ENCODE results near the gene PTPRD.

The PTPRD gene

GRCh38 chr9:8850914-8851313 lies 1761.9 kb downstream of the PTPRD start:
- no peak for DNase-seq

DNA sequence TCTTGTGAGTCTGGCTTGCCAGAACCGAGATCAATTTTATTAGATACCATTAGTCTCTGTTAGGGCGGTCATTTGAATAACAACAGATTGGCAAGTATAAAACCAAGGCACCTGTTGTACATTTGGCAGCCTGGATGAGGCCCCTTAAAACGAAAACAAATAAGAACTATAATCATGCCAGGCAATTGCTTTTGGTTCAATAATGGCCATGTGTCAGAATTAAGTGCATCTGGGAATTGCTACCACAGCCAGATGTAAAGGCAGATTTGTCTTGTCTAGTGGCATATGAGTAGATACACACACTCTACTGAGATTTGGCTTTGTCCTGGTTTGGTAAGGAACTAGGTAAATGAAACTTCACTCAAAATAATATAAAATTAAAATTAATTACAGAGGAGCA lies 1767.0 kb downstream of the PTPRD start:
- DNase-seq: no peak

DNA sequence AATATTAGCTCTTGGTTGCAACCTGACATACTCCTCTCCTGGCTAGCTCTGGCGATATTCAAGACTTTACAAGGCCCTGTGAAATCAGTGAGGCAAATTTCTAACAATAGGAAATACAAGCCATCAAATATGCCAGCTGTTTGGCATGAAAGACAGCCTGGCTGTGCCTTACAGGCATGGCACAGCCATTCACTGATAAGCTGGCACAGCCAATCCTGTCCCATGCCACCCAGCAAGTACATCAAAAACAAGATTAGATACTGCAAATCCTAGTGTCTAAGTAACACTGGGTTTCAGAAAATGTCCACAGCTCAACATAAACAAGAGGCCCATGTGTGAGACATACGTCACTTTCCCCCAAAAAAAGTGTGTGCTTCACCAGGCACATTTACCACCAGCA lies 1767.4 kb downstream of the PTPRD start:
- no peak for DNase-seq

DNA sequence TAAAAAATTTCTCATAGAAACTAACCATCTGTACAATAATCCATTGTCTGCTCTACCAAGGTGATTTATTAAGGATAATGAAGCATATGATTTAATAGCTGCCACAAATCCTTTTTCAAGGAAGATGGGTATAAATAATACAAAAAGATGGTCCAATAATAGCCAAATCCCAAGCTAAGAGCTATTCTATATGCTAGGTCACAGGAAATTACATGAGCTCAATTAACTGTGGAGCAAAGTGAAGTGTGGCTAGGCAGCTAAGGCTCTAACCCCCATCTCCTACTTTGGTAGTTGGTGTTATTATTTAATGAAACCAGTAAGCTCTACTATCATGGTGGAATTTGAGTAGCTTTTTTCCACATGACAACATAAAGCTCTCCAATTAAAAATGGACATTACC lies 1768.3 kb downstream of the PTPRD start:
- no peak for DNase-seq

DNA sequence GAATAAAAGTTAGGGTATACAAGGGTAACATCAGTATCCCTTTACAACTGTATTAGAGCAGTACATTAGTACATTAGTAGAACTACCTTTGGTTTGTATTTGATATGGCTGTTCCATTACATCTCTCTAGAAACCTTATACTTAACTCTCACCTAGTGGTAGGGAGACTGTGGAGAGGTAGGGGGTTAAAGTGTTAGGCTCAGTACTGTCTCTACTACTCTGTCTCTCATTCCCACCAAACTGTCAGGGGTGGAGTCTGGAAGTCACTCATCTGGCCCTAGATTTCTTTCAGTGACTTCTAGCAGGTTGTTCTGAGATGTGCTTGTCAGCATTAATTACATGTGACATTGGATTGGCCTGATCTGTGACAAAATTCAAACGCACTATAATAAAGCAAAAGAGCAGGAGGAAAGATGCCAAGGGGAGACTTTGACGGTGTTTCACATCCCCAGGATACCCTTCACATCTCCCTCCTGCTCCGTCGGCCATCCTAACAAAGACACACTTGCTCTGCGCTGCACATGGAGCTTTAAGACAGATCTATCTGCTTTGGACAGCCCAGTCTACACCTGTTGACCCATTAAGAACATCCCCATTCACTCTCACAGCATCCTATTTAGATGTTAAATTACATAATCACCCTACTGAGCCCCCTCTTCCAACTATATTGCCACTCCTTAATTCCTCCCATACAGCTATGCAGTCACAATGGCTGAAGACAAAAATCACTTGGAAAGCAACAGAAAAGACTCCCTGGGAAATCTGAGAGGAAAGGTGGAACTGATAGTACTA lies 1770.2 kb downstream of the PTPRD start:
- no peak for DNase-seq

DNA sequence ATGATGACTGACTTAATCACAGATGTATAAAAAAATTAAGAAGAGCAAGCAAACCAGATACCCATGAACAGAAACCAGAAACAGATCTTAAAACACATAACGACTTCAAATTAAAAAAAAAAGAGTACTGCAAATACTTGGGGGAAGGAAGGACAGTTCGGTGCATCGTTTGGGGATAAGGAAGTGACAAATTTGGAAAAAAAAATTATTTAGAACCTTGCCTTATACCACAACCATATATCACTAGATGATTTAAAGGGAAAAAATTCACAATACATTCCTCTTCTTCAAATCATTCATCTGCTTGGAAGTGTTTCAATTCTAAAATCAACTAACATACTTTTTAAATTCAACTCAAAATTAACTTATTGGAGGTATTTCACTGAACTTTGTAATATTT lies 1774.7 kb downstream of the PTPRD start:
- DNase-seq: no peak

DNA sequence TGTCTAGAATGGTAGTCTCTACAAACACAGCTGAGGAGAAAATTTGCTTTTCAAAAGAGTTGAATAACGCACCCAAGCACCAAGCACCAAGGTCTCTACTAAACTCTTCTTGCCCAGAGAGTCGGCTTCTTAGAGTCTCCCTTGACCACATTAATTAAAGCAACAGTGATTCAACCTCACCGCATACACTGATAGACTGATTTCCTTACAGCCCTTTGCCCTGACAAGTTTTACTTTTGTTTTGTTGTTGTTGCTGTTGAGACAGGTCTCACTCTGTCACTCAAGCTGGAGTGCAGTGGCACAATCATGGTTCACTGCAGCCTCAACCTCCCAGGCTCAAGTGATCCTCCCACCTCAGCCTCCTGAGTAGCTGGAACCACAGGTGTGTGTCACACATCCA lies 1777.5 kb downstream of the PTPRD start:
- no peak for DNase-seq

- no peak for DNase-seq
Observed at GRCh38 chr9:8832955-8833354, 1779.8 kb downstream of the PTPRD start.

DNA sequence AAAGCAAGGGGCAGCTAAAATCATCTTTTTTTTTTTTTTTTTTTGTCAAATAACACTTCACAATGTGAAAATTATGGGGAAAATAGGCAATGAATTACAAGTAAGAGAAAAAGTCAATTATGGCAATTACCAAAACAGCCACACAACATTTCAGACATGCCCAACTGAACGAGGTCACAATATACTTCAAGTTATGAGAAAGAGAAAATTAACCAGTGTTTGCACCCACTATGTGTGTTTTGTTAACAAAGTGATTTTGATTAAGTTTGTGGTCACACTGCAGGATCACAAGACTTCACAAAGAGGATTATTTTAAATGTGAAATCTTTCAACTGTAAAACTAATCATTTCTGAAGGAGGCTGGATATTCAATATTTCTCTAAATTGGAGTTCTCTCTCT lies 1780.4 kb downstream of the PTPRD start:
- DNase-seq: no peak

- no peak for DNase-seq
Observed at GRCh38 chr9:8831568-8831967, 1781.2 kb downstream of the PTPRD start.

DNA sequence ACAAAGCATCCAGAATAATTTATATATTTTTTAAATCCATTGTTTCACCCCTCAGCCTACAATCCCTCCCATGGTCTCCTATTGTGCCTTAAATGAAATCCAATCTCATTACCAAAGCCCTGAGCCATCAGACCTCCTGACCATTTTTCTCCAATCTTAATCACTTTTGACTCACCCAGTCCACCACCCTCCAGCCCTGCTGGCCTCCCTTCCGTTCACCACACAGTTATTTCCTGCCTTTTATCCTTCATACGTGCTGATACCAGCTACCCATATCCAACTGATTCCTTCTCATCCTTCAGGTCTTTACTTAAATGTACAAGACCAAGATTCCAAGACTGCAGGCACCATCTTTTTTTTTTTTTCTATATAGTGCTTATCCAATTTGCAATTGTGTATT lies 1786.5 kb downstream of the PTPRD start:
- DNase-seq: no peak

DNA sequence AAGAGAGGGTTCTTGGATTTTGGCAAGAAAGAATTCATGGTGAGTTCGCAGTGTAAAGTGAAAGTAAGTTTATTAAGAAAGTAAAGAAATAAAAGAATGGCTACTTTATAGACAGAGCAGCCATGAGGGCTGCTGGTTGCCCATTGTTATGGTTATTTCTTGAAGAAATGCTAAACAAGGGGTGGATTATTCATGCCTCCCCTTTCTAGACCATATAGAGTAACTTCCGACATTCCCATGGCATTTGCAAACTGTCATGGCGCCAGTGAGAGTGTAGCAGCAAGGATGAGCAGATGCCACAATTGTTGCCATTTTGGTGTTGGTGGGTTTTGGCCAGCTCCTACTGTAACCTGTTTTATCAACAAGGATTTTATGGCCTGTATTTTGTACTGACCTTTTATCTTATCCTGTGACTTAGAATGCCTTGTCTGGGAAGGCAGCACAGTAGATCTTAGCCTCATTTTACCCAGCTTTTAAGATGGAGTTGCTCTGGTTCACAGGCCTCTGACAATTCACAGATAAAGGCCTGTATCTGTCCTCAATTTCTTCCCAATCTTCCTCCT lies 1787.1 kb downstream of the PTPRD start:
- DNase-seq: no peak

DNA sequence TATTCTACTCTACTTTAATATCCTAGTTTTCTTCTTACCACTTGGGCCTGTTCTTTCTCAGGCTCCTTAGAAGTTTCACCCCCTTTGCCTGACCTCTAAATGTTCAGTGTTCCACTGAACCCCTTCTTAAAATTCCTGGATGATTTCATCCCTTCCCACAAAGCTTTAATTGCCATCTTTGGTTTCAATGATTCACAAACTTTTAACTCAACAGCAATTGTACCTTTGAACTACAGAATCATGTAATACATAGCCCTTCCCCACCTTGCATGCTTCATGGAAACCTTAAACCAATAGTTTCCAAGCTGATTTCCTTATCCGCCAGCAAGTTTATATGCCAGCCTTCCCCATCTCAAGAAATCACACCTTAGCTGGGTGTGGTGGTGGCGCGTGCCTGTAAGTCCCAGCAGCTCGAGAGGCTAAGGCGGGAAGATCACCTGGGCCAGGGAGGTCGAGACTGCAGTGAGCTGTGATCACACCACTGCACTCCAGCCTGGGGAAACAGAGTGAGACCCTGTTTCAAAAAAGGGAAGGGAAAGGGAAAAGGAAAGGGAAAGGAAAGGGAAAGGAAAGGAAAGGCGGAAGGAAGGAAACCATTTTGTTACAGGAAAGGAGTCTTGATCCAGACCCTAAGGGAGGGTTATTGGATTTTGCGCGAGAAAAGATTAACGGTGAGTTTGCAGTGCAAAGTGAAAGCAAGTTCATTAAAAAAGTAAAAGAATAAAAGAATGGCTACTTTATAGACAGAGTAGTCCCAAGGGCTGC lies 1789.5 kb downstream of the PTPRD start:
- no peak for DNase-seq

- no peak for DNase-seq
Observed at GRCh38 chr9:8822667-8823025, 1790.2 kb downstream of the PTPRD start.

GRCh38 chr9:8821910-8822666 lies 1790.7 kb downstream of the PTPRD start:
- no peak for DNase-seq

DNA sequence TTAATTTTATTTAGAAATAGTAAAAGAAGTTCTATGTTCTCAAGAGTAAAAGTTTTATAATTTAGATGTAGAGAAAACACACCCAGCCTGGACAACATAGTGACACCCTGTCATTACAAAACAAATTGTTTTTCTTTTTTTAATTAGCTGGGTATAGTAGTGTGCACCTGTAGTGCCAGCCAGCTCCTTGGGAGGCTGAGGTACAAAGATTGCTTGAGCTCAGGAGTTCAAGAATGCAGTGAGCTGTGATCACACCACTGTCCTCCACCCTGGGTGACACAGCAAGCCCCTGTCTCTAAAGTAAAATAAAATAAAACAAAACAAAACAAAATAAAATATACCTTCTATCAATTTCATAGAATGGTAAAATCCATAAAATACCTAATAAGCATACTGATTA lies 1795.5 kb downstream of the PTPRD start:
- no peak for DNase-seq

DNA sequence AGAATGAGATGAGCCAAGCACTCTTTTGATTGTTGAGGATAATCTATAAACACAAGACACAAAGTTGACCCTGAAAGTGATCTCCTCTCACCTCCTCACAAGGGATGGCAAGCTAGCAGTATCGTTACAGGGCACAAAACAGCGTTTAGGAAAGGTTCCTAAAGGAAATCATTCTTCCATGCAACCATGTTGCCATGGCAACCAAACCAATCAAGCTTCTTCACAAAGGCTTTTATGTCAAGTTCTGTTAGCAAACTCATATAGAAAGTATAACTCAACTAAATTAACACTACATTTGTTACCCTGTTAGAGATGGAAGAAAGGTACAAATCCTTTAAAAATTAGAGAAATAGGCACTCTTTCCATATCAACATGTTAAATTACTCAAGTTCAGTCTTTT lies 1796.4 kb downstream of the PTPRD start:
- DNase-seq: no peak

DNA sequence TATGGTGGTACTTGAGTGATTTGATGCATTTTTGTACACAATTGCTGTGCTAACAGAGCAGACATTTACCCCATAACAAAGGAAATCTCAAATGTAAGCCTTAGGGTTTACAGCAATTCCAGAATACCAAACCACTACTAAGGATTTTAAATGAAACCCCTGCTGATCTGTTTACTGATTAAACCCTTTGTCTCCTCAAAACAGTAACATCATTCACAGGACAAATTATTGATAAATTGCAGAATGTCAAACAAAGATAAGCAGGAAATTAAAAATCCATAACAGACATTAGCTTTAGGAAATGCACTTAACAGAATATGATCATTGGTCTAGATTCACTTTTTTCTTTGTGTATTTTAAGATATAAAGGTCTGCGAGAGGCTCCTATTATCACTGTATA lies 1796.9 kb downstream of the PTPRD start:
- no peak for DNase-seq

DNA sequence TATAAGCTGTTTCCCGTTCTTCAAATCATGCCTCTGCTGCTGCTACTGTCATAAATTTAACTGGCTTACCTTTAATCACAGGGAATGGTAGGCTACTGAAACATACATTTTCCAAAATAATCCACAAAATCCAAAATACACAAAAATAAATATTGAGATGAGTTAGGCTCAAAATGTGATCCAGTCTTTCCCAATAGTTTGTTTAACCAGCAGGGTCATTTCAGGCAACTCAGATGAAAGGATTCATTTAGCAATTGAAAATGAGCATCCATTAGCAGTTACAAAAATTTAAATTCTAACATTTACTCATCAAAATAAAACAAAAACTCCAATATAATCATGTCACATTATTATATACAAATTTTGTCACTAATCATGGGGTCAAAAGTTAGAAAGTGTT lies 1797.6 kb downstream of the PTPRD start:
- DNase-seq: no peak

GRCh38 chr9:8812888-8813287 lies 1799.9 kb downstream of the PTPRD start:
- no peak for DNase-seq

- no peak for DNase-seq
Observed at GRCh38 chr9:8809741-8810140, 1803.1 kb downstream of the PTPRD start.

DNA sequence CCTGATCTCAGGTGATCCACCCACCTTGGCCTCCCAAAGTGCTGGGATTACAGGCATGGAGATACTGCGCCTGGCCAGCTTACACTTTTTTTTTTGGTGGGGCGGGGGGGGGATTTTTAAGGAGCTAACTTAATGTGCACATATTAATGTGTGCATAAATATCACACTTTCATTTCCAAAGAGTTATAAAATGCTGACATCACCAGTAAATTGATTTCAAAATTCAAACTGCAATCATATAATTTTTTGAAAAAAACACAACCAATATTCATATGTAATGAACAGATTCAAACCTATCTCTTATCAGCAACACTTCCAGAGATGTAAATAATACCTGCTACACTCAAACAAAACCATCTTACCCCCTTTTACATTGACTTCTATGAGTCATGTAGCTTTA lies 1806.7 kb downstream of the PTPRD start:
- DNase-seq: no peak

DNA sequence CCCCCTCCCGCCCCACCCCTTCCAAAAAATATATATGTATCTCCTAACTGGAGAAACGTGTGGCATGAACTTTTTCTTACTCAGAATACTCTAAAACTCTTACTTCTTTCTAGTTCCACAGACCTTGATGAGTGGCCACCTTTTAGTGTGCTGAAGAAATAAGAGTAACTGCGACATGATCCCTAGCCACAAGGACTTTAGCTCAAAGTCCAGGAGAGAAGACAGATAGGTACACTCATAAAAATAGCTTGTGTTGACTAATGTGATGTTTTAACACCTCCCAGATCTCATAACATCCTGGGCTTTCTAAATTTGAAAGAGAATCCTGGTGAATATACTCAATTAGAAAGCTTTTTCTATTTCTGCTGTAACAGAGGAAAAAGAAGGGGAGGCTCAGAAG lies 1808.2 kb downstream of the PTPRD start:
- DNase-seq: no peak

DNA sequence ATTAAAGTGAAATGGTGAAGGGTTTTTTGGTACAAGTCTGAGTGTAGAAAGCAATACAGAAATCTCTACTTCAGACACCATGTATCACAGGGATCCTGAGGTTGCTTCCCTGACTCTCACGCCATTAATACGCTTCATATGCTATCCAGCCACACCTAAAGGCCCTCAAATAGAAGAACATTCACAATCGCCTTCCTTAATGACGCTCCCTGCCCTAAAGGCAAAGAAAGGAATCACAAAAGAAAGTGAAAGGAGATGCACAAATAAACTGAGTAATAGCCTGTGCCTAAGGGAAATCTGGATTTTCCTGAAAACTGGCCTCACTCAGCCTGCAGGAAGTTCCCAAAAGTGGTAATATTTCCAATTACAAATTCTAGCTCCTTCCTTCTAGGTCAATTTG lies 1810.6 kb downstream of the PTPRD start:
- DNase-seq: no peak

All from Kasumi-1 (cell line).